Cardiac muscle cell (in vitro differentiated cells and primary cell): ENCODE data around the gene GANAB. TPM values are rescaled to one million over a fixed set of nuclear protein-coding genes. Genes with fewer than 3 reads are reported as not detected.
"Not testable (repeated sequence)": the region's sequence is repeated elsewhere in the genome, so short reads cannot be mapped to it uniquely, and the experiment has no call there.

ENCODE experiments used
- DNase-seq, 2 donors: peaks; one replicate each; pipeline versions ENCODE4 v3.0.0 to v3.0.0-alpha.2; 2010 to 2017; ENCODE audit warnings: low read depth in 1 of 2, low spot score in 1 of 2
- H3K27ac ChIP-seq: fragments of 200-600 bp; sonication (generic); 2 replicates; pipeline ENCODE4 v1.5.1; 2016
- H3K27me3 ChIP-seq: fragments of 200-600 bp; sonication (generic); 2 replicates; pipeline ENCODE4 v1.6.0; 2016; ENCODE audit warnings: control low read depth
- H3K36me3 ChIP-seq: fragments of 200-600 bp; sonication (generic); 2 replicates; pipeline ENCODE4 v1.5.1; 2016; ENCODE audit warnings: control low read depth
- H3K4me1 ChIP-seq: fragments of 200-600 bp; sonication (generic); 2 replicates; pipeline ENCODE4 v1.8.1; 2017; ENCODE audit warnings: low read depth, mild to moderate bottlenecking, mixed run types
- H3K4me3 ChIP-seq: fragments of 200-600 bp; sonication (generic); 2 replicates; pipeline ENCODE4 v1.5.1; 2016; ENCODE audit warnings: mild to moderate bottlenecking
- H3K9me3 ChIP-seq: fragments of 200-600 bp; sonication (generic); 2 replicates; pipeline ENCODE4 v1.5.1; 2017; ENCODE audit warnings: low read depth, mild to moderate bottlenecking, control low read depth
- CTCF ChIP-seq: IDR thresholded peaks from 2 replicates; pipeline ENCODE4 v1.5.1; 2012; ENCODE audit warnings: low read depth, mild to moderate bottlenecking, low read length
- polyA plus RNA-seq: library from polyadenylated mRNA; unstranded; fragments of >200 nt; fragmentation: Nextera tagmentation; extraction: Ambion mirVana; gene quantifications from 2 replicates; pipeline ENCODE4 v1.2.1, GENCODE V29; 2016
- total RNA-seq: library from RNA; depleted of rRNA; stranded (reverse); fragments of >200 nt; gene quantifications from 2 replicates; pipeline ENCODE4 v1.2.3, GENCODE V29; 2016

Gene GANAB
- total and polyA plus RNA-seq, 2 experiments from 2014 or later: 110 to 143 TPM

DNA sequence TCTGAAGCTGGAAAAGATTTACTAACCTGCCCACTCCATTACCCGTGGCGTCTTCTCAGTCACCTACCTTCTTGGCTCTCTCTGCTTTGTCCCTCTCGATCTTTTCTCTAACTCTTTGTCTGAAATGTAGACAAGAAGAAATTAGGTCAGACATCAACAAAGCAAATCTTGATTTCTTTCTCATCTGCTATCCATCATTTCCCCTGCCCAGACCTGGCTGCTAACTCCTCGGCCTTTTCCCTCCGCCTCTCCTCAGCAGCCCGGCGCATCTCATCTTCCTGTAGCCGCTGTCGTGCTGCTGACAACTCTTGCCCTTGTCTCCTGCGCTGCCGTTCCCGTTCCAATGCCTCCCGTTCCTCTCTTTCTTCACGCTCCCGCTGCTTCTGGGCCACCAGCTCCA, 31.3 kb upstream of the GANAB start:
- no peak for TF ChIP-seq CTCF
- no peak for DNase-seq
- peaks cover 23% of the 10 kb centered on the region for H3K4me1 ChIP-seq

GRCh38 chr11:62677156-62677555, 30.7 kb upstream of the GANAB start:
- no peaks in the 10 kb centered on the region for H3K27me3 ChIP-seq
- no peaks in the 10 kb centered on the region for H3K9me3 ChIP-seq
- H3K27ac ChIP-seq: peak overlapping the region; percentile 80
- H3K4me1 ChIP-seq: peaks cover 25% of the 10 kb centered on the region
- H3K36me3 ChIP-seq: peaks cover 22% of the 10 kb centered on the region
- DNase-seq: no peak
- H3K4me3 ChIP-seq: peak overlapping the region; percentile 93
- no peak for TF ChIP-seq CTCF

More for the DNA sequence above, 31.3 kb upstream of the GANAB start:
- Histone ChIP-seq H3K27me3 (no peaks in the 10 kb centered on the region), H3K36me3 (peaks cover 22% of the 10 kb centered on the region), H3K27ac (peak overlapping the region; percentile 80), H3K9me3 (no peaks in the 10 kb centered on the region), H3K4me3 (peak overlapping the region; percentile 93)

- Histone ChIP-seq H3K36me3 (peaks cover 22% of the 10 kb centered on the region), H3K9me3 (no peaks in the 10 kb centered on the region), H3K4me3 (no peak overlapping the region), H3K4me1 (peaks cover 25% of the 10 kb centered on the region), H3K27ac (peak overlapping the region; percentile 80), H3K27me3 (no peaks in the 10 kb centered on the region)
- DNase-seq: no peak
- TF ChIP-seq CTCF: no peak
Observed at GRCh38 chr11:62676698-62677097, 30.3 kb upstream of the GANAB start.

- H3K9me3 ChIP-seq, H3K4me3 ChIP-seq, DNase-seq, H3K27me3 ChIP-seq, H3K27ac ChIP-seq: not testable (repeated sequence)
- peaks cover 22% of the 10 kb centered on the region for H3K36me3 ChIP-seq
- H3K4me1 ChIP-seq: peaks cover 29% of the 10 kb centered on the region
Observed at GRCh38 chr11:62675415-62675814, 29.0 kb upstream of the GANAB start.

GRCh38 chr11:62673196-62673525, 26.7 kb upstream of the GANAB start:
- TF ChIP-seq CTCF: no peak

DNA sequence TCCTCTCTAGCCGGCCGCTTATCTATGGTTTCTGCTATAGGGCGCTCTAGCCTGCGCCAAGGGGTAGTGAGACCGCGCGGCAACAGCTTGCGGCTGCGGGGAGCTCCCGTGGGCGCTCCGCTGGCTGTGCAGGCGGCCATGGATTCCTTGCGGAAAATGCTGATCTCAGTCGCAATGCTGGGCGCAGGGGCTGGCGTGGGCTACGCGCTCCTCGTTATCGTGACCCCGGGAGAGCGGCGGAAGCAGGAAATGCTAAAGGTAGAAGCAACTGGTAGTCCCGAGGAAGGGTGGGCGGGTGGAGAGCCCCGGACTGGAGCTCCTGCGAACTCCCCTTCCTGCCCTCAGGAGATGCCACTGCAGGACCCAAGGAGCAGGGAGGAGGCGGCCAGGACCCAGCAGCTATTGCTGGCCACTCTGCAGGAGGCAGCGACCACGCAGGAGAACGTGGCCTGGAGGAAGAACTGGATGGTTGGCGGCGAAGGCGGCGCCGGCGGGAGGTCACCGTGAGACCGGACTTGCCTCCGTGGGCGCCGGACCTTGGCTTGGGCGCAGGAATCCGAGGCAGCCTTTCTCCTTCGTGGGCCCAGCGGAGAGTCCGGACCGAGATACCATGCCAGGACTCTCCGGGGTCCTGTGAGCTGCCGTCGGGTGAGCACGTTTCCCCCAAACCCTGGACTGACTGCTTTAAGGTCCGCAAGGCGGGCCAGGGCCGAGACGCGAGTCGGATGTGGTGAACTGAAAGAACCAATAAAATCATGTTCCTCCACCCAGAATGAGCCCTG, 25.4 kb upstream of the GANAB start, which contains the start of the genes LBHD1 and UQCC3:
Gene LBHD1 (minus strand): TSS at position 660 of the 782 bp plus-strand sequence. CDS start 2,236 bp downstream, outside the sequence.
Gene UQCC3 (plus strand): TSS at position 66 of the 782 bp plus-strand sequence. CDS start 73 bp downstream, at position 139.
- TF ChIP-seq CTCF: no peak
- no peaks in the 10 kb centered on the region for H3K27me3 ChIP-seq
- peak within 1 kb of the TSS; percentile 68 for H3K4me3 ChIP-seq
- peak within 1 kb of the TSS; percentile 89 for H3K27ac ChIP-seq
- DNase-seq: peak; percentile 89 to 90
- H3K36me3 ChIP-seq: peaks cover 14% of the 10 kb centered on the region
- H3K4me1 ChIP-seq: peaks cover 17% of the 10 kb centered on the region
- H3K9me3 ChIP-seq: no peaks in the 10 kb centered on the region

More at GRCh38 chr11:62673196-62673525, 26.7 kb upstream of the GANAB start:
- Histone ChIP-seq H3K27ac (peak overlapping the region; percentile 89), H3K36me3 (peaks cover 22% of the 10 kb centered on the region), H3K9me3 (no peaks in the 10 kb centered on the region), H3K27me3 (no peaks in the 10 kb centered on the region), H3K4me3 (no peak overlapping the region), H3K4me1 (peaks cover 24% of the 10 kb centered on the region)
- DNase-seq: no peak
